Fibroblast of the aortic adventitia (primary cell): Measurements from ENCODE around the gene LINC01488. TPM values are rescaled to one million over a fixed set of nuclear protein-coding genes. Genes with fewer than 3 reads are reported as not detected.

Experiments
- DNase-seq: peaks from one replicate; pipeline ENCODE4 v3.0.0-alpha.2; 2010; ENCODE audit warnings: low read depth
- H3K4me3 ChIP-seq: 2 replicates; pipeline ENCODE4 v1.5.1; 2011; ENCODE audit warnings: low read depth, mild to moderate bottlenecking, control low read depth, low read length, moderate library complexity
- total RNA-seq: library from RNA; depleted of rRNA; stranded (reverse); fragments of >200 nt; gene quantifications from 2 replicates; pipeline ENCODE4 v1.2.3, GENCODE V29; 2012; ENCODE audit warnings: low replicate concordance
- TF ChIP-seq, protein P1 (sequence below): IDR thresholded peaks from 2 replicates; pipeline ENCODE4 v1.5.1; 2011; ENCODE audit warnings: mild to moderate bottlenecking, low read length, control low read depth, inconsistent platforms; ENCODE audit not compliant: insufficient read depth

The LINC01488 gene
- total RNA-seq, 1 donor: not detected

DNA sequence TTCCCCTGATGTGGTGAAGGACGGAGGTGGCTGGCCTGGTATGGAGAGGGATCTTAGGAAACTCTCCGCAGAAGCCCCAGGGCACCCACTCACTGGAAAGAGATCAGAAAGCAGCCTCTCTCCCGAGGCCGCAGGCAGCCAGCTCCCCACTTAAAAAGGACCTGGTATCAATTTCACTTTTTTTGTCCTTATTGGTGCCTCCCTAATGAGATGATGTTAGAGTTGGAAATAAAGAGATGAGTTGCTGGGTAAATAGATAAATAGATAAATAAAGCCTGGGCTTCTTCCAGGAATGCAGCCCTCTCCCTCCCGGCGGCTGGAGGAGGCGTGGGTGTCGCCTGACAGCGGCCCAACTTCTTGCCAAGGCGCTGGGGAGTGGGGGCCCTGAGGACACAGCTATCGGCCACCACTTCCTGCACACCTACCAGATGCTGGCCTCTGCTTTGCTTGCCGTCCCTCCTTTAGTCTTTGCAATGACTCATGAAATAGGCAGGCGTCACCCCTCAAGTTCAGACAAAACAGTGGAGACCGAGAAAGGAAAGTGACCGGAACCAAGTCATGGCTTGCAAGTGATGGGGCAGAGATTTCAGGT, 42.9 kb downstream of the LINC01488 start:
- DNase-seq: no peak
- no peak overlapping the region for H3K4me3 ChIP-seq

DNA sequence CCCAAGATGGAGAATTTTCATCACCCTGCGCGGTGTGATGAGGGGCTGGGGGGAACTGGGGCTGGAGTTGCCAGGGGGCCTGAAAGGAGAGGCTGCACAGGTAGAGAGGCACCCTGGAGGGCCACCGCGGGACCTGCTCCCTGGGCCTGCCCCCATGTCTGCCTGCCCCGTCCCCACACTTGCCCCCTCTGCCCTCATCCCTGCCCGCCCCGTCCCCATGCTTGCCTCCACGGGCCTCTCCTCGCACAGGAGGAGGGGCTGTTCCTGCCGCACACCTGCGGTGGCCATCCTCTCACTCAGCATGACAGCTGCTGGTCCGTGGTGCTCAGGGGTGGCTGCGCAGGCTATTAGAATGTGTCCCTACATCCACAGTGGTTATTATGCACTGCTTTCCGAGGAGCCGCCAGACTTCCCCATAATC, 43.5 kb downstream of the LINC01488 start:
- TF ChIP-seq, protein P1, sequence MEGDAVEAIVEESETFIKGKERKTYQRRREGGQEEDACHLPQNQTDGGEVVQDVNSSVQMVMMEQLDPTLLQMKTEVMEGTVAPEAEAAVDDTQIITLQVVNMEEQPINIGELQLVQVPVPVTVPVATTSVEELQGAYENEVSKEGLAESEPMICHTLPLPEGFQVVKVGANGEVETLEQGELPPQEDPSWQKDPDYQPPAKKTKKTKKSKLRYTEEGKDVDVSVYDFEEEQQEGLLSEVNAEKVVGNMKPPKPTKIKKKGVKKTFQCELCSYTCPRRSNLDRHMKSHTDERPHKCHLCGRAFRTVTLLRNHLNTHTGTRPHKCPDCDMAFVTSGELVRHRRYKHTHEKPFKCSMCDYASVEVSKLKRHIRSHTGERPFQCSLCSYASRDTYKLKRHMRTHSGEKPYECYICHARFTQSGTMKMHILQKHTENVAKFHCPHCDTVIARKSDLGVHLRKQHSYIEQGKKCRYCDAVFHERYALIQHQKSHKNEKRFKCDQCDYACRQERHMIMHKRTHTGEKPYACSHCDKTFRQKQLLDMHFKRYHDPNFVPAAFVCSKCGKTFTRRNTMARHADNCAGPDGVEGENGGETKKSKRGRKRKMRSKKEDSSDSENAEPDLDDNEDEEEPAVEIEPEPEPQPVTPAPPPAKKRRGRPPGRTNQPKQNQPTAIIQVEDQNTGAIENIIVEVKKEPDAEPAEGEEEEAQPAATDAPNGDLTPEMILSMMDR: no peak
- no peak overlapping the region for H3K4me3 ChIP-seq
- no peak for DNase-seq

More for the DNA sequence above, 42.9 kb downstream of the LINC01488 start:
- TF ChIP-seq, protein P1: no peak

DNA sequence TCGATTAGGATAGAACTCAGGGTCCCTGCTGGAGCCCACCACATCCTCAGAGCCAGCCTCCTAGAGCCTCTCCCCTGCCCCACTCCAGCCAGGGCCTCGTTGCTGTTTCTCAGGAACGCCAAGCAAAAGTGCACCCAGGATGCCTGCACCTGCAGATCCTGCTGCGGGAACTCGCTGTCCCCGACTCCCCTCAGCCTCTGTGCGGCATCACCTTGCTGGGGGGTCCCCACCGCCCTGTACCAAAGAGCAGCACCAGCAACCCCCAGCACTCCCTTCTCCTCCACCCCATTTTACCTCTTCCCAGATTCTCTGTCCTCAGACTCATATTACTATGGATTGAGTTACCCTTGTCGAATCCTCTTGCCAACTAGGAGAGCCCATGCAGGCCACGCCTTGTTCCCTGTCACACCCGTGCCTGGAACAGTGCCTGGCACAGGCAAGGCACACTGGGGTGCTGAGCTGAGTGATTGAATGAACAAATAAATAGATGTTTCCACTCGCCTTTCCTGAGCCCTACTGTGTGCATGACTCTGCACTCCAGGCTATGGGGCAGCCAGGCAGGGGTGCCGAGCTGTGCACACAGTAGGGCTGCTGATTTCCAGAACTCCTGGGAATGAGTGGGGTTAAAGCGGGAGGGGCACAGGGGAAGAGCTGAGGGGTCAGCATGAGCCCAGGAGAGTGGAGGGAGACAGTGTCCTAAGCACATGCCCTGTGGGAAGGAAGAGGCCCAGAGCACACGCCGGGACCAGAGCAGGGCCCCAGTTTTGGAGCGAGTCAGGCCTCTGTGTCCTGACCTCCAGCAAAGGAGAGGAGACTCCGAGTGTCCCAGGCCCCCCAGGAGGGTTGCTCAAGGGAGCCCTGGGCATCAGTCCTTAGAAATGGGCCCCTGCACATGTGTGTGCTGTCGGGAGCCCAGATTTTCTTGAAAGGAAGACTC, 44.3 kb downstream of the LINC01488 start:
- TF ChIP-seq, protein P1: no peak
- DNase-seq: no peak

DNA sequence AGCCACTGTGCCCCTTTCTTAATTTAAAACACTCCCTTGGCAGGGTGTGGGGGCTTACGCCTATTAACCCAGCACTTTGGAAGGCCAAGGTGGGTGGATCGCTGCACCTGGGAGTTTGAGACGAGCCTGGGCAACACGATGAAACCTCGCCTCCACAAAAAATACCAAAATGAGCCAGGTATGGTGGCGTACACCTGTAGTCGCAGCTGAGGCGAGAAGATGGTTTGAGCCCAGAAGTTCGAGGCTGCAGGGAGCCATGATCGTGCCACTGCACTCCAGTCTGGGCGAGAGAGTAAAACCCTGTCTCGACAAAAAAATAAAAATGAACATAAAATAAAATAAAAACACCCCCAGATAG, 45.0 kb downstream of the LINC01488 start:
- H3K4me3 ChIP-seq: no peak overlapping the region
- DNase-seq: no peak
- TF ChIP-seq, protein P1: no peak

More for the DNA sequence above, 44.3 kb downstream of the LINC01488 start:
- H3K4me3 ChIP-seq: no peak overlapping the region

DNA sequence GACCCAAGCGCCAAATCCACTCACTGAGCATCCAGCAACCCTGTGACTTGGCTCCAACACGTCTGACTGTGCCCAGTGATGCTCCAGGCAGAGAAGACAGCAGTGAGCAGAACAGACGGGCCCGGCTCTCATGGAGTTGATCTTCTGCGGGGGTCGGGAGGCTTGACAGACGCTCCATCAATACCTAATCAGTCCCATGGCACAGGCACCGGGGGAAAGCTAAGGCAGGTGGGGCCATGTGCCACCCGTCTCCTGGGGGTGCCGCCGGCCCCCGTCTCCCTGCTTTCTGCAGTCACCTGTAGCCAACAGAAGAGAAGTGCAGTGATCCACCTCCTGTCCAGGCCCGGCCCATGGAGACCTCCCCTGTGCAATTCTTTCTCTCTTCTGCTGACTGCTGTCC, 47.5 kb downstream of the LINC01488 start:
- TF ChIP-seq, protein P1: no peak
- no peak for DNase-seq
- no peak overlapping the region for H3K4me3 ChIP-seq

DNA sequence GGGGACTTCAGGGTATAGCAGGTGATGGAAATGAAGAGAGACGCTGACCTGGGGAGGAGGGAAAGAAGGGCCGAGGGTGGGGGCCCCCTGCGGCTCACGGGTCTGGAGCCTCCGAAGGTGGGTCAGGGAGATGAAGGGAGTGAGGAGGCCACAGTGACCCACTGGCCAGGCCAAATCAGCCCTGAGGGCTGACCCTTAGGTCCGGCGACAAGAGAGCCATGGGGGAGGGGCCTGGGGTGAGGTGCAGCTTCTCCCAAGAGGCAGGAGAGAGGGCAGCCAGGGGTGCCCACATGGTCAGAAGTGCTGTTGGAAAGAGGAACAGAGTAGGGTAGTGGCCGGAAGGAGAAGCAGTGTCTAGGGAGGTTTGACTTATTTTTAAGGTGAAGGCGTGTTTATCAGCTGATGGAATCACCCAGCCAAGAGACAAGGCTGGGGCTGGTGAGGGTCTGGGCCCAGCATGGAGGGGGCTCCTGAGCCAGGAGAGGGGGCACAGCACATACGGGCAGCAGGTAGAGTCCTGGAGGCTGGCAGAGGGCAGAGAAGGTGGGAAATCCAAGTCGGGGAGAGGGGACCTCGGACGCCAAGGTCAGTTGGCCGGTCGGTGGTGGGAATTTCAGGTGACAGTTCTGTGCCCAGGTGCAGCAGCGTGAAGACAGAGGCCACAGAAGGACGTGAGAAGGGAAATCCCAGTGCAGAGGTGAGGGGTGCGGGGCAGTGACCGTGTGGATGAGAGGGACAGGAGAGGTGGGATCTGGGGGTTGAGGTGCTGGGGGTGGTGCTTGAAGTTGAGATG, 49.0 kb downstream of the LINC01488 start:
- DNase-seq: no peak

More for the DNA sequence above, 49.0 kb downstream of the LINC01488 start:
- H3K4me3 ChIP-seq: no peak overlapping the region
- TF ChIP-seq, protein P1: no peak
